Vagina (tissue), 2 donors: Measurements from ENCODE around the gene MYCBPAP.

Experiments
- CTCF ChIP-seq, 3 experiments: fragments of 450-650 bp in 2 of 3; fragments of 200-600 bp in 1 of 3; sonication (generic) in 1 of 3; IDR thresholded peaks; one replicate each; pipeline ENCODE4 v1.5.1; 2017 to 2019; ENCODE audit warnings: antibody characterized with exemption in 3 of 3, mild to moderate bottlenecking in 2 of 3, moderate library complexity in 2 of 3
- POLR2A ChIP-seq, 2 donors: fragments of 450-650 bp; IDR thresholded peaks; one replicate each; pipeline ENCODE4 v1.6.1; 2017; ENCODE audit warnings: antibody characterized with exemption in 2 of 2, mild to moderate bottlenecking in 2 of 2, moderate library complexity in 2 of 2
- POLR2AphosphoS5 ChIP-seq, 2 donors: sonication (generic); formaldehyde crosslinking; IDR thresholded peaks; one replicate each; pipeline ENCODE4 v1.9.0; 2017; ENCODE audit warnings: antibody characterized with exemption in 2 of 2, mild to moderate bottlenecking in 2 of 2, low read depth in 1 of 2; ENCODE audit not compliant: insufficient read depth in 1 of 2

- TF ChIP-seq CTCF (IDR thresholded peaks at IDR 0.05) (no peak), POLR2AphosphoS5 (IDR thresholded peaks at IDR 0.05; ENCODE audit: insufficient read depth in 1 of 2, low read depth in 1 of 2) (no peak), POLR2A (IDR thresholded peaks at IDR 0.05) (no peak)
Observed at GRCh38 chr17:50484386-50485155, 23.7 kb upstream of the MYCBPAP start.
